GM21786 (cell line): Measurements from ENCODE around the gene RNF19B.
A peak's percentile ranks its signal among the peaks of the same experiment; 100 is the strongest.

ENCODE experiments used
- ATAC-seq: cut with Tn5 transposase; IDR thresholded peaks from one replicate; pipeline ENCODE4 v1.9.1; 2021; ENCODE audit not compliant: unreplicated experiment

Gene RNF19B

DNA sequence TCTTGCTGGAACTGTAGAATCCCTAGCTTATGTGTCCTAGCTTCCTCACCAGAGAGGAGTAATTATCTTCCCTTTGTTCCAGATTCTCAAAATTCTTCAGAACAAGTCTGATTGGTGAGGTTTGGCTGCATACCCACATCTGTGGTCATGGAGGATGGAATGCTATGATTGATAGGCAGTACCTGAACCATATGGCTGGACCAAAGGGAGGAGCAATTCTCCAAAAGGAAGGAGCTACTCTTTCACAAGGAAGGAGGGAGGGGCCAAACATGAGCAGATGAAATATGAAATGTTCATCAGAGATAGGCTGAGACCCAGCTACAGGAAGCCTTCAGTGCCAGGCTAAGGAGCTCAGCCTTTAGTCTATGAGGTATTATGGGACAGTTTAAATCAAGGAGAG lies 5.0 kb upstream of the RNF19B start:
- no peak for ATAC-seq

DNA sequence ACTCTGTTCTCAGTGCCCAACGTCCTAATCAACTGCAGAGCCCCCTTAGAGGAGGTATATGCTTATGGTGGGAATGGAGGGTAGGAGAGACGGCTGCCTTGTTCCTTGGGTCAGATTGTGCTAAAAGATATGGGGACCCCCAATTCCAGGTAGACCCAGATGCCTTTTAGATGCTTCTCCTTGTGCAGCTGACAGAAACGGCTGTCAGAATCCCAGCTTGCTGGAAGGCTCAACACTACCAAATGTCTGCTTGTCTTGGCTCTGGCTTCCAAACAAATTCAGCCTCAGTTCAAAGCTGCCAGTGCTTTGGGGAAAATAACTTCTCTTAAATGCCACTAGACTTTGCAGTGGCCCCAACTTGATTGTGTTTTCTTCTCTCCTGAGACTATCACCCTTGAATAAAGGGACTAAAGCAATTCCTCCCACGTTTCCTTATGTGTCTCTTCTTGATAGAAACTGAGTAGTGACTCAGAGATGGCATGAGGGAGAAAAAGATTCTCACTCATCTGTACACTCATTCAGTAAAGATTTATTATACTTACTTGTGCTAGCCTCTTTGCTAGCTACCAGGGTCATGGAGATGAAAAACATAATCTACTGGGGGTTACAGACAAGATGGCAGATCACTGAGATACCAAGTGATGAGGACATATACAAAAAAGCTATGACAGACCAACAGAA lies 3.4 kb upstream of the RNF19B start:
- no peak for ATAC-seq

DNA sequence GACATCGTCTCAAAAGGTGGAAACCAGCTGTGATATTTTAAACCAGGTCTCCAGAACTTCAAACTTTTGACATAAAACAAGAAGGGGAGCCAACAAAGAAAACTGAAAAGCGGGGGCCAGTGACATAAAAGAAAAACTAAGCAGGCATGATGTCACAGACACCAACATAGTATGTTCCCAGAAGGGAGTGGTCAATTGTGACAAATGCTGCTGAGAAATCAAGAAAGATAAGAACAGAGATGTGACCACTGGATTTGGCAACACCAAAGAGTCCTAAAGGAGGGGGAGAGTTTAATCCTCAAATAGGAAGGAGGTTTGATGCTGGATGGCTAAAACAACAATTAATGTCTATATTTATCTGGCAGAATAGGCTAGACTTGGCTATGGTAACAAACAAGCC lies 2.3 kb upstream of the RNF19B start:
- ATAC-seq, result no peak

DNA sequence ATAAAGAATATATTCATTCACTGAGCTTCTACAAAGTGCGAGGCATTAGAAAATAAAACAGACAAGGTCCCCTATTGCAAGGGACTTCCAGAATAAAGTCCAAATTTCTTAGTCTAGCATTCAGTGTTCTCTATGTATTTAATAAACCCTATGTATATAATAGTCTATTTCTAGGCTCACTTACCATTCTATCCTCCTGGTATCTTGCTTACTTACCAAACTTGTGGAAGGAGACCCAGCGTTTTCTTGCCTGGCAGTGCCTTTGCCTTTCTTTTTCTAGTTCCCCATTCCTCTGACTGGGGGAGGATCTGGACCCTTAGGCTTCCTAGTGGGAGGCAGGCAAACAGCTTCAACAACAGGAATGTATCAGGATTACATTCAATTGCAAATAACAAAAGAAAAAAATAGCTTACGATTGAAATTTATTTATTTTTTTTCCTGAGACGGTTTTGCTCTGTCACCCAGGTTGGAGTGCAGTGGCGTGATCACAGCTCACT lies 690 bp upstream of the RNF19B start:
- ATAC-seq, result no peak

DNA sequence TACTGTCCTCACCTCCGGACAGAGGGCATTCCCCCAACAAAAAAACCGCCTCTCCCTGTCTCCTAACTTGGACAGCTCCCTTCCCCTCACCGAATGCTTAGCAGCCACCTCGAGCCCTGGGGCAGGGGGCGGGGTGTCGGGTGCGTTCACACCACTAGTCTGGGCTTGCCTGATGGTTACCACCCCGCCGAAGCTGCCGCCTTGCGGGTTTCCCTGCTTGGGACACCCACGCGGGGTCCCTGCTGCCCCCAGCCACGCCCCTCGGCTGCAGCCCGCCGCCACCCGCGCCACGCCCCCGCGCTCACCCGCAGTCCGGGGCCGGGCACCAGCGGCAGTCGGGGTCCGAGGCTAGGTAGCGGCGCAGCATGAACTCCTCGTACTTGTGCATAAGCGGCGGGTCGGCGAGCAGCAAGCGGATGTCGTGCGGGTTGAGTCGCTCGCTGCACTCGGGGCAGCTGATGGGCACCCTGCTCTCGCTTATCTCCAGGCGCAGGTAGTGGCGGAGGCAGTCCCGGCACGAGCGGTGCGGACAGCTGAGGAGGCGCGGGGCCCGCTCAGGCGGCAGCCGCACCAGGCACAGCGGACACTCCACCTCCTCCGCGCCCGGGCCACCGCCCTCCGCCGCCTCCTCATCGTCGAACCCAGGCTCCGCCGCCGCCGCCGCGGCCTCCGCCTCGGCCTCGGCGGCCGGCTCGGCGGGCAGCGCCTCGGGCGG lies 706 bp downstream of the RNF19B start:
- ATAC-seq, result peak; percentile 4

DNA sequence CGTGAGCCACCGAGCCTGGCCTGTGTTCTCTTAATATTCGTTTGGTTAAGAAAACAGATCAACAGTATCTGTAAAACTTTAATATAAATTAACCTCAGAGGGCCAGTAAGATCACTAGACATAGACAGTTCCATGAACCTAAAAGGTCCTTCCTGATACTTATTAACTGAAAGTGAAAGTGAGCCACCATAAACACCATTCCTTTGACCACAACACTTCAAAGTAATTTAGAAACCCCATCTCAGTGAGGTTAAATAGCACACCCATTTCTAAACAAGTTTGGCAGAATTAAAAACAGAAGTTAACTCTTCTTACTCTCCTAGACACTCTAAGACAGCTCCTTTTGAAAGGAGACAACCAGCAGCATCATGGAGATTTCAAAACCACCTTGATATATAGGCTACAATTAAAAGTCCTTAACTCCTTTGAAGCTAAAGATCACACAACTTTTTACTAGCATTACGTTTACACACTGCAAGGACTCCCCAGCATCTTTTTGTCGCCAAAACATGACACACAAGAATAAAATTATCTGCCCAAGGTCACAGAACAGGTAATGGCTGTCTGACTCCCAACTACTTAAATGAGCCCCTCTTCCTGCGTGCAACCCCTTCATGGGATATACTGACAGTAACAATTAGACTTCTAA lies 2.2 kb downstream of the RNF19B start:
- no peak for ATAC-seq

DNA sequence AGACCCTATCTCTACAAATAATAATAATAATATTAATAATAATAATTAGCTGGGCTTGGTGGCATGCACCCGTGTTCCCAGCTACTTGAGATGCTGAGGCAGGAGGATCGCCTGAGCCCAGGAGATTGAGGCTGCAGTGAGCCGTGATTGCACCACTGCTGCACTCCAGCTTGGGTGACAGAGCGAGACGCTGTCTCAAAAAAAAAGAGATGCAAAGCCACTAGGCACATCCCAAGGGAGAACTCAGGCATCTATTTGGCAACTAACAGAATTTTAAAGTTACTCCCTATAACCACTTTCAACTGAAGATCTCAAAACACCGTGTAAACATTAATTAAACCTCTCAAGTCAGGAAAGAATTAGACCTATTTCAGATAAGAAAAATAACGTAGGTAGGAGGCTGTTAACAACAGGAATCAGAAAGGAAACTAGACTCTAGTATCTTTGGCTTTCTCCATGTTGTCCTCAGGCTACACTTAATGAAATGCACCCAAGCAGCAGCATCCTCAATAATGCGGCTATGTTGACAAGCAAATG lies 3.7 kb downstream of the RNF19B start:
- ATAC-seq, result no peak

DNA sequence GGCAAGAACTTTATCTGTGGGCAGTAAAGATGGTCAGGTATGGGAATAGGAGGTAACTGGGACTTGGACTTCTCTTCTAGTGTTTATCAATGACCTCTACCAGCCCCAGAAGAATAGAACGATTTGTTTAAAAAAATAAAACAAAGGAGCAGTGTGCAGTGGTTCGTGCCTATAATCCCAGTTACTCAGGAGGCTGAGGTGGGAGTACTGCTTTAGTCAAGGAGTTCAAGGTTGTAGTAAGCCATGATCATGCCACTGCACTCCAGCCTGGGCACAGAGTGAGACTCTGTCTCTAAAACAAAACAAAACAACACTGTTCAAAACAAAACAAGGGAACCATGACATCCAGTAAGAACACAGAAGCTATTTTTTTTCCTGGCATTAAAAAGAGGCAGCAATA lies 4.3 kb downstream of the RNF19B start:
- no peak for ATAC-seq

DNA sequence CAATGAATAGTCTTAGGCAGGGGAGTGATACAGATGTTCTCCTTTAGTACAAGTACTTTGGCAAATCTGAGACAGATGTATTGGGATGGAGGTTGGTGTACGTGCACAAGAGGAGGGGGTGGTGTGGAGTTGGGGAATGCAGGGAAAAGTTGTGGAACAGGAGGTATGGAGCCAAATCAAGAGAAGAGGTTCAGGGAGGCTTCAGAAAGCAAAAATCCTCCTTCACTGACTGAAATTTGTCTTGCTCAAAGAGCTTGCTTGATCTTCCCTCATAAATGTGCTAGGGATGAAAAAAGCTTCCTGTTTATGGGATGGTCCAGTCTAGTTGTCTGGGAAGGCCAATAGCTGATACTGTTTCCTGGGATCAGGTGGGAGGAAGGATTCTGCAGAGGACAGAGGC lies 5.8 kb downstream of the RNF19B start:
- no peak for ATAC-seq

DNA sequence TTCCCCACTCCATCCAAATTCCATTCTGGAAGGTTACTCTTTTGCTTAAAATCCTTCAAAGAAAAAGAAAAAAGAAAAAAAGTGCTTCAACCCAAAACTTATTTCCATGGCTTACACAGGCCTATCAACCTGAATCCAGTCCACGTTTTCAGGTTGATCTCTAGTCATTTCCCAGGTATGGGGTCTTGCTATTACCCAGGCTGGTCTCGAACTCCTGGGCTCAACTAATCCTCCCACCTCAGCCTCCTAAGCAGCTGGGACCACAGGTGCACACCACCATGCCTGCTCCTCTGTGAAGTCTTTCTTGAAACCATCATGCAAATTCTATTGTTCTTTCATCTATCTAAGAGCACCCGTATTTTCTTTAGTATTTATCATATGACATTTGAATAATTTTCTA lies 7.6 kb downstream of the RNF19B start:
- ATAC-seq, result no peak

DNA sequence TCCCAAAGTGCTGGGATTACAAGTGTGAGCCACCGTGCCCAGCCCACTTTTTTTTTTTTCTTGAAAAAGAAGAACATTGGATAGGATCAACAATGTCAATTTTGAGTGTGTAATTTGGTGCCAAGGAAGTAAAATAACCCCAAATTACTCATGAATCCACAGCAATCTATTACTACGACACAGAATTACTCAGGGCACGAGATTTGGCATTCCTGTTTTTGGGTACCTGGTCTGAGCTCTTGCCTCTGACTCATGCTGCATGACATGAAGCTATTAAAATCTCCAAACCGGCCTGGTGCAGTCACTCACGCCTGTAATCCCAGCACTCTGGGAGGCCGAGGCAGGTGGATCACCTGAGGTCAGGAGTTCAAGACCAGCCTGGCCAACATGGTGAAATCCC lies 10.4 kb downstream of the RNF19B start:
- ATAC-seq, result no peak

DNA sequence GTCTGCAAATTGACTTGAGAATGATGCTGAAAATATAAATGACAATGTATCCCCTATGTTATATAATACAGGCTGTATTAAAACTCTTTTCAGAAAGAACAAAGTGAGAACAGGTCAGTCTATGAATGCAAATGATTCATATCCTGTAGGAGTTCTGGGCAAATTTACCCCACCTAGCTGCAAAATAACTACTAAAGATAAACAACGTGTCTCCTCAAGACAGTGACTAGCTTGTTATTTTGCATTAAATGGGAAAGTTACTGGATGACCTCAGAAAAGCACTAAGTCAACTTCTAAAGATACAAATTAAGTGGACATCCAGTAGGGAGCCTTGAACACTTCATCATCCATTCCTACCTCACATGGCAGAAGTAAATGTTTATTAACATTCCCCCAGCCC lies 11.1 kb downstream of the RNF19B start:
- ATAC-seq, result no peak

DNA sequence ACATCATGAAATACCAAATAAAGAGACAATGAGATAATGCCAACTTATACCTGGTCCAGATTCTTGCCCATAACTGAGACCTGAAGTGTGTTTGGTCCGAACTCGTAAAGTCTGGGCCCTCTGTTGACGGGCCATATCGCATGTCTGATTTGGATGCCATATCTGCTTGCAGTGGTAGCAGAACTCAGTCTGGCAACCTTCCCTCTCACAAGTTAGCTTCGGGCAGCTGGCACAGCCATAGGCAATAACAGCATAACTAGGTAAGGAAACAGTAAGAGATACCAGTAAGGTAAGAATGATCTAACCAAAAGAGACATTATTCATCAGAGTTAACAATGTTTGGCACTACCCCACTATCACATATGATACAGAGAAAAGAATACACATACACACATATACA lies 15.1 kb downstream of the RNF19B start:
- ATAC-seq, result no peak

DNA sequence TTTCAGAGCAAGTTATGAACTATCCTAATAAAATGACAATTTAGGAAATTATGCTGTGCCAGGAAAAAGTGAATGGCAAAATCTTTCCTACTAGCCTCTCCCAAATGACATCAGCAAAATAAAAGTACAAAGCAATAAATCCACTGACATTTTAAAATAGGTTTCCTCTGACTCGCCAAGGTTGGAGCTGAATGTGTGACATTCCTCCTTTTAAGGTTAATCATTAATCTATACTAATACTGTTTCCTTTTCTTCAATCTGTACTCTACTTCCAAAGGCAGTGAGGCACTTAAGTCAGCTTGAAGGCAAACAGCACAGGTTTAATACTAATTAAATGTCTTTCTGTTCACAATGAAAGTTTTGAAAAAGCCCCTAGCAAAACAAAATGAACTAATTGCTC lies 15.7 kb downstream of the RNF19B start:
- no peak for ATAC-seq

DNA sequence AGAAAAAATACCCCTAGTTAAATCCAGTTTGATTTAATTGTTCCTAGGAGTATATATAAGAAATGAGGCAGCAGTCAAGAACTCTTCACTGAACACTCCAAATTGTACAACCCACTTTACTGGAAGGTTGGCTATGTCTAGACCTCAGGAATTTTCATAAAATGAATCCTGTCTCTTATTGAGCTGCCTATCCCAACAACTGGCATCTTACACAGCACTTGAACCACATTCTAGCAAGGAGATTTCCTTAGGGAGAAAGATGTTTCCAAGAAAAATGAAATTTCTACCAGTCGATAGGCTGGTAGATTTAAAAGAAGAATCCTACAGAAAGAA lies 16.3 kb downstream of the RNF19B start:
- no peak for ATAC-seq

DNA sequence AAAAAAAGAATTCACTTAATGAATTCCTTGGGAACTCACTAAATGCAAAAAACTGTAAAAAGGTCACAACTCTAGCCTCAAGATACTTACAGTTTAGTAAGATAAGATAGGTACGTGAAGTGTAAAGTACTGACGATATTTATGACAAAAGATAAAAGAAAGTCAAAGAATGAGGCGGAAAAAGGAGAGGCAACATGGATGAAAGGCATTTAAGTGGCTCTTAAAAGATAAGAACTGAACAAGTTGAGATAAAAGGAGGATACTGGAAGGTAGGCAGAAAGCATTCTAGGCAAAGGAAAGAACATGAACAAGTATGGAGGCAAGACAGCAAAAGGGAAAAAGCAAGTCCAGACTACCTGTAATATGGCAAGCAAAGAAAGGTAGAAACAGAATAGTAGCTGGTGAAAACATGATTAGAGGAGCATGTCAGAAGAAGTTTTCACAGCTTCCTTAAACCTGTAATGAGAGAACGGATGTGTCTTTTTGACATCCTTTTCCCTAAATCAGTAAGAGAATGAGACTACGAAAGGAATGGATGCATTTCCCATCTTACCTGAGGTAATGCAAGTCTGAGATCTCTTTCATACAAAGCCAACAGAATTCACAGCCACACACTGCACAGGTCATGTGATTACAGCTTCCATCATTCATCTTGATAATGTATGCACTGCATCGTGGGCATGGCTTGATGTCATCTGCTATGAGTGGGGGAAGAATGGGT lies 16.8 kb downstream of the RNF19B start:
- ATAC-seq, result no peak

DNA sequence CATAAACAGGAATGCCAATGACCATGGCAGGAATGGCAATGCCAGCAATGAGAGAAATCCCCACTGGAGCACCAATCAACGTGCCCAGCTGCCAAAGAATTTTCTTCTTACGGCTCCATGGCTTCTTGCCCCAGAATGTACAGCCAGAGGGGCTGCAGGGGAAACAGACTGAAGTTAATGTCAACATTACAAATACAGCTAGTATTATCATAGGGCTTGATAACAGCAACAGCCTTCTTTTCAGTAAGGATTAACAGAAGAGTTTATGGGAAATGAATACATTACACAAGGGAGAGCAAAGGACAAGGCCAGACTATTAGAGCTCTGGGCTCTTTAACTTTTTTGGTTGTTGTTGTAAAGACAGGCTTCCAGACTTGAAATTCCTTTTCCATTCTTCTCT lies 18.2 kb downstream of the RNF19B start:
- ATAC-seq, result no peak

DNA sequence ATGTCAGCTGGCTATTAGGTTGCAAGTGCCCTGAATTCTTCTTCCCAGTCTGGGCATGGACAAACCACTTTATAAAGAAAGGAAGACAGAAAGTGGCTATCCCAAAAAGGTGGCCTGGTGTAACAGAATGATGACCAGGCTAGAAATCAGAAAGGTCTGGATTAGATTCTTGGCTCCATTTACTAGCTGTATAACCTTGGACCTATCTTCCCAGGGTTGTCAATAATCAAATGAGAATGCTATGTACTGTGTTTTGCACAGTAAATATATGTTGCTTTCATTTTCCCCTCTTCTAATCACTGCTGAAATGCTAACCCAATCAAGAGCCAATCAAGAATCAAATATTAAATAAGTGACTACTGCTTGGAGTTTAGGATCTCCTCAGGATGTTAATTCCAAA lies 20.4 kb downstream of the RNF19B start:
- ATAC-seq, result no peak

DNA sequence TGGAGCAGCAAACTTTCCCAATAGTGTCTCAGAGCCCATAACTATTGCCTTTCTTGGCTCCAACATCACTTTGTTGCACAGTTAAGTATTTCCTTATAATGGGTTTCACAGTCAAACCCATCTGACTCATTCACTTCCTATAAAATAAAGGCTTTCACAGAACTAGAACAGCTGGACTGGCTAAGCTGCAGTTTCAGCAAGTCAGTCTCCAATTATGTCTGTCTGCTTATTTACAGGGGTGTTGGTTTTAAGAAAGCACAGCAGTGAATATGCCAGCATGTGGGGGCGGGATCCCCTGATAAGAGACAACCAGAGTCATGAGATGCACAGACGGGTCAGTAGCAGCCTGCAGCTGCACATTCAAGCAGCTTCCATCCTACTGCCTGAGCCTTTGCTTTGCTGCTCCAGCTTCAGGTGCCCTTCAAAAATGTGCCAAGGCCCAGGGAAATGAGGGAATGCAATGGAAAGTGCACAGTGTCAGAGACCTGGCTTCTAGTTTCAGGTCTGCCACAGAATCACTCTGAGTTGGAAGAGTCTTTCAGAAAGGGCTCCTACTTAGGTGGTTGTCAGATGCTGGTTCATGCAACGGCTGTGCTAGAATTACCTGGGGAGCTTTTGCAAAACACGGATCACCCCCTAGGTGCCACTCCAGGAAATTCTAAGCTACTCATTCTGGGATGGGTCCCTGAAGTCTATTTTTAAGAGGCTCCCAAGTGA lies 24.8 kb downstream of the RNF19B start:
- ATAC-seq, result no peak

DNA sequence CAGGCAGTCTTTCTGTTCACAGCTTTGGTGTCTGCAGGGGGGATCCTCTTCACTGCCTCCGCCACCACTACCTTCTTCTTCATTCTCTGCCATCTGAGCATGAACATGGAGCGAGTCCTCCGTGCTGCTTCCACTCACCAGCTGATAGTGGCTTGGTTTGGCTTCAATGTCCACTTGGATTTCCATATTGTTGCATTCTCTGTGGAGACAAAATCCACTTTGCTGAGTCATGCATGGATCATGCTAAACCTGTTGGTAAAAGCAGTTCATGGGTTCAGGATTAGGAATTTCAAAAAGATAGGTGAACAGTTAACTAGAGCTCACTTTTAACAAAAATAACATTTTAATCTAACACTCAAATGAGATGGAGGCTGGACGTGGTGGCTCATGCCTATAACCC lies 27.5 kb downstream of the RNF19B start:
- no peak for ATAC-seq

DNA sequence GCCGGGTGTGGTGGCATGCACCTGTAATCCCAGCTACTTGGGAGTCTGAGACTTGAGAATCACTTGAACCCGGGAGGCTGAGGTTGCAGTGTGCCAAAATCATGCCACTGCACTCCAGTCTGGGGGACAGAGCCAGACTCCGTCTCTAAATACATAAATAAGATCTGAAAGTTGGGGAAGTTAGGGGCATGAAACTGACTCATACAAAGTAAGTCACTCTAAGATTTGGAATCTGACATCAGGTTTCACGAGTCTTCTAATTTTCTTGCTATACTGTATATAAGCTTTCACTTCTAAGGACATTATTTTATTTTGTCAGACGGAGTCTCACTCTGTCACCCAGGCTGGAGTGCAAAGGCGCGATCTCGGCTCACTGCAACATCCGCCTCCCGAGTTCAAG lies 30.1 kb downstream of the RNF19B start:
- no peak for ATAC-seq
